Activated T-cell treated with anti-CD3 and anti-CD28 coated beads for 24 hours (primary cell): ENCODE results near the gene ABL1.

ENCODE experiments used
- DNase-seq: peaks from one replicate; pipeline ENCODE4 v3.0.0-alpha.2; 2020; ENCODE audit warnings: low read depth

Gene ABL1

DNA sequence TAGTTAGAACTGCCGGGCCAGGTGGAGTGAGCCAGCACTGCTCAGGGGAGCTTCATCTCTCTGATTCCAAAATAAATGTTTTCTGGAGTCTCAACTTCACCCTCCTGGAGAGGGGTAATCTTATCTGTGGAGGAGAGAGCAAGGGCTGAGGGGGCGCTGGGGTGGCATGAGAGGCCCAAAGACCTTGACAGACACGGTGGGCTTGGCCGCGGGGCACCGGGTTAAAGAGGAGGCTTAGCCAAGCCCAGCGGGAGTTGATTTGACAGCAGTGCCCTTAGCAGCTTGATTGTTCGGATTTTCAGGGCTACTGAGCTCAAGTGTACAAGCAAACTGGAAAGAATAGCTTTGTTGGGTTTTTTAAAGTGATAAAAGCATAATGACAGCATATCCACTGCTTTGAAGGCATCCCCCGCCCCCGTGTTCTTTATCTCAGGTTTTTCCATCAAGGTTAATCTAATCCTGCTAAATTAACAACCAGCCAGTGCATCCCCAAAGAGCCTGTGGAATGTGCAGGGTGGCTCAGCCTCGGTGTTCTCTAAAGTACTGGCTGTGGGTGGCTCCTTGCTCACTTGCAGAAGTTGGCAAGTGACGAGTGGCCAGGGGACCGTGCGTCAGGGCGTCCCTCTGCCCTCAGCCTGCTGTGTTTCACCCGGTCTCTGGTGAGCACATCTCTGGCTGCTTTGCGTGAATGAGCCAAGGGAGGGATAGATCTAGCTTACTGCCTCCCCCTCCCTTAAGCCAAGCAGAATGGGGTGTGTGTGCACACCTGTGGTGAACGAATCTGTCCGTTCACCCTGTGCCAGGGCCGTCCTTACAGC lies 56.0 kb downstream of the ABL1 start:
- no peak for DNase-seq

DNA sequence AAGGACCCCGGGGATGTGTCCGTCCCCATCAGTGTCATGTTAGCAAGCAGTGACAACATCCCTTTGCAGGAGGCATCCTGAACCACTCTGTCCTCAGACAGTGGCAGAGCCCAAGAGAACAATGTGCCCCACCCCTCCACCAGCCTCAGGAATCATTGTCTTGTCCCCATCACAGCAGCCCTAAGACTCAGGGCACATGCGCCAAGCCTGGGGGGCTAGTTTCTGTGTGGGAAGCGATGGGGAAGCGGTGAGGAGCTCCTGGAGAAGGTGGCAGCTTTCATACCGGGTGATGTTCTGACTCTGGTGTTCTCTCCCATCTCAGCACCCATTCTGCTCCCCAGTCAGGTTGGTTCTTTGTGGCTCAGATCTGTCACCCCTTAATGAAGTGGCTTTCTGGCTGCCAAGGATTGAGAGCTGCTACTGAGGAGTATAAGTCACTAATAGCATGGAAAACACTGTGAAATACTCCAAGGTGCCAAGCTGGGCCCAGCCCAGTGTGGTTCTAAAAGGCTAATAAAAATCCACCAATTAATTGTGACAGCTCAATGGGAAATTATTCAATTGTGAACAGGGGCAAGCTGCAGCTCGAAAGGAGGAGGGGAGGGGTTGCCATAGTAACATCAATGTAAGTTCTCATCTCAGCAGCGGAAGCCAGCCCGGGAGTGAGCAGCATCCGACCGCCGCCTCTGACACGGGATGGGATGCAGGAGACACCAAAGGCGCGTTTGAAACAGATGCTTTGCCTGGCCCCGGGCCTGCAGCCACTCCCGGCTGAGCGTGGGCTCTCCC lies 56.8 kb downstream of the ABL1 start:
- DNase-seq = no peak

DNA sequence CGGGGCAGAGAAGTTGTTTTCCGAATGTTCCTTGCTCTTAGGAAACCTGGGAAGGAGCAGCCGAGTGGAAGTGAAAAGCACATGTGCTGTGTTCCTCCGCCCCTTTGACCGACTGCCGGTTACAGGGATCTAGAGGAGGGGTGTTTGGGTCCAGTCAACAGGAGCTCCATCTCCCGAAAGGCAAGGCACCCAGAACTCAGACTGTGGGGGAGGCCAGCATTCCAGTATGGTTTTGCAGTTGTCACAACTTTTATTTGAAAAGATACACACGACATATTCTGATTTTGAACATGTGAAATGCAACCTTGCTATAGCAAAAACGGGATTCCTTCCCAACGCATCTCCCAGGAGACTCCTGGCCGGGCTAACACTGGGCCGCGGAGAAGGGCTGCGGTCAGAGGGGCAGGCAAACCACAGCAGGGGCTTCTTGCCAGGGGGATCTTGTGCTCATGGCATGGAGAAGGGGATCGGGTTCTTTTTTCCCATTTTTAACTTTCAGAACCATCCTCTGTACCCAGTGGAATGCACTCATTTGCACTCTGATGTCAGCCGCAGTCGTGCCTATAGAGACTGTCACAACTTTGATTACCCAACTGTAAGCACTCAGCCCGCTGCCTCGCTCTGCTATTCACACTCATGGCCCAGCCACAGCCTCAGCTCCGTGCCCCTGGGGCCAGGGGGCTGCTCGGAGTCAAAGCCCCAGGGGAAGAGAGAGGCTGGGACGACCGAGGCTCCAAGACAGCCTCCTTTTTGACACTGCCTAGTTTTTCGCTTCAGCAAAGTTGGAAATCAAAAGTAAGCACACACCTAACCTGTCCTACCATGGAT lies 57.6 kb downstream of the ABL1 start:
- no peak for DNase-seq

DNA sequence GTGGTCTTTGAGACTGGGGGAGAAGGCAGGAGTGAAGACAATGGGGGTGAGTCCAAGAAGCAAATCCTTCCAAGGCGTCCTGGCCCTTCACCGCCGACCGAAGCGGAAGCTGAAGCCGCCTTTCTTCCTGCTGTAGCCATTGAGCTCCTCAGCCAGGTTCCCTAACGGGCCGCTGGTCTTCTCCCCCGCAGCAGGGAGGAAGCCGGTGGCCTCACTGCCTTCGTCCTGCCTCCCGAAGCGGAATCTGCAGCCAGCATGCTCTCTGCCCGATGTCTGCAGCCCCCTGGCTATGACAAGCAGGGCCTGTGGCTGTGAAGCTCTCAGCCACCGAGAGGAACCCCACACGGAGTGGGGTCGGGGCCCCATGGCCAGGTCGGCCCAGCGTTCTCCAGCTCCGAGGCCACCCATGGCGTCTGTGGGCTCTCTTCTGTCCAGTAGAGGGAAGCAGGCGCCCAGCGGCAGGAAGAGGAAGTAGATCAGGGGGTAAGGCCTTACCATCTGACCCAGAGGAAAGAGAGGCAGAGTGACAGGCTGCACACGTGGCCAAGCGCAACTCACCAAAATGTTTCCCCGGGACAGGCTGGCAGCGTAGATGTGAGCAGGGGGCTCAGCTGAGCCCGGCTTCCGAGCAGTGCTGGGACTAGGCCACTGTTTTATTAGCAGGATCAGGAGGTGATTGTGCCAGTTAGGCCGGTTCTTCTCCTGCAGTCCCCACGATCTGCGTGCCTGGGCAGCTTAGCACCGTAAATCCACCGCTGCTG lies 58.5 kb downstream of the ABL1 start:
- no peak for DNase-seq

DNA sequence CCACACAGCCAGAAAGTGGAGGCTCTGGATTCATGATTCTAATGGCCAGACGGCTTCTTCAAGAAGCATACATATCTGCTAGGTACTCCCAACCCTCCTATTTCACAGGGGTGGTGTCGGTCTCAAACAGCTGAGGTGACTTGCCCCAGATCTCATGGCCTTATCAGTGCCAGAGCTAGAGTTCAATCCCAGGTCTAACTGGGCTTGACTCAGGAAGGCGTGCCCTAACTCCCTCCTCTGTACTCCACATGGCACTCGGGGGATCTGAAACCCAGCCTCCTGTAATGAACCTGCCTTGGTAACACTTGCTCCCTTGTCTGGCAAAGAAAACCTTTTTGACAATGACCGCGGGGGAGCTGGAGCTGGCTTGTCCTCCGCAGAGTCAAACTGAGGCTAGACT lies 59.5 kb downstream of the ABL1 start:
- no peak for DNase-seq

DNA sequence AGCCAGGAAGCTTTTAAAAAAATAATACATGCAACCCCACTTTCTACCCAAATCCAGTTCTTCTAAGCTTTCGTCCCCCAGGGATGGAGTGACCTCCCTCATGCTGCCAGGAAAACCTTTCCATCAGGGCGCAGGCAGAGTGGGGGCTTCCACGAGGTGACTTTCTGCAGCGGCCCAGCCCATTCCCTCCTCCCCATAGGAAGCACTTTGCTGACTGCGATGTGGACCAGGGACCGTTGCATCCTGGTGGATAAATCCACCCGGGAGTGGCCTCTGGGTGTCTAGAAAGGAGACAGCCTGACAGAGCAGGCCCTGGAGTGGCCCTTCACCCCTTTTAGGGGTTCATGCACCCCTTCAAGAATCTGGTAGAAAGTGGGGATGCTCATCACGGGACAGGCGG lies 60.0 kb downstream of the ABL1 start:
- no peak for DNase-seq

DNA sequence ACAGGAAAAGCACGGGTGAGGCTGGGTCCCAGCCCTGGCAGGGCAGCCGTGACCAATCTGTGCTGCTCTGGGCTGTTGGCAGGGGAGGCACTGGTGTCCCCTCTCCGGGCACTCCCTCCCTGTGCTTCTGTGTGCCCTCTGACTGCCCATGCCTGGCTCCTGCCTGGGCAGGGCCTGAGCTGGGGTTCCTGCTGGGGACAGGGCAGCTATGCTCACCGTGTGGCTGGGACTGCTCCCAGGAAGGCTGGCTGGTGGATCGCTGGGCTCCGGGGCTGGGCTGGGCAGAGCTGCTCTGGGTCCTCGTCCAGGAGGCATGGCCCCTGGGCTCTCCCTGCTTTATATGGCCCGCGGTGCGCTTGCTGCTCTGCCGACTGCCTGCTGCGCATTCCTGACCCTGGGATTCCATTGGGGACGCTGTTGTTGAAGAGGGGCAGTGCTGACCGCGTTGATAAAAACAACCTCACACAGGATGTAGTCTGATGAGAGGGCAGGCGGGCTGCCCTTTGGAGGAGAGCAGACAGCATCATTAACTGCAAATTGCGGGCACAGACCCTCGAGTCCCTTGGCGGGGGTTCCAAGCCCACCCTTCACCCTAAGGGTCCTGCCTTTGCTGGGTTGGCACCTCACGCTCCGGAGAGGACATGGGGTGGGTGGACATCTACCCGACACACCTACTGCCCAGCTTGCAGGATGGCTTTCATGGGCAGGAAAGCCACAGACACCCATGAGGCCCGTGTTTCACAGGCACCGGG lies 60.6 kb downstream of the ABL1 start:
- DNase-seq = no peak

DNA sequence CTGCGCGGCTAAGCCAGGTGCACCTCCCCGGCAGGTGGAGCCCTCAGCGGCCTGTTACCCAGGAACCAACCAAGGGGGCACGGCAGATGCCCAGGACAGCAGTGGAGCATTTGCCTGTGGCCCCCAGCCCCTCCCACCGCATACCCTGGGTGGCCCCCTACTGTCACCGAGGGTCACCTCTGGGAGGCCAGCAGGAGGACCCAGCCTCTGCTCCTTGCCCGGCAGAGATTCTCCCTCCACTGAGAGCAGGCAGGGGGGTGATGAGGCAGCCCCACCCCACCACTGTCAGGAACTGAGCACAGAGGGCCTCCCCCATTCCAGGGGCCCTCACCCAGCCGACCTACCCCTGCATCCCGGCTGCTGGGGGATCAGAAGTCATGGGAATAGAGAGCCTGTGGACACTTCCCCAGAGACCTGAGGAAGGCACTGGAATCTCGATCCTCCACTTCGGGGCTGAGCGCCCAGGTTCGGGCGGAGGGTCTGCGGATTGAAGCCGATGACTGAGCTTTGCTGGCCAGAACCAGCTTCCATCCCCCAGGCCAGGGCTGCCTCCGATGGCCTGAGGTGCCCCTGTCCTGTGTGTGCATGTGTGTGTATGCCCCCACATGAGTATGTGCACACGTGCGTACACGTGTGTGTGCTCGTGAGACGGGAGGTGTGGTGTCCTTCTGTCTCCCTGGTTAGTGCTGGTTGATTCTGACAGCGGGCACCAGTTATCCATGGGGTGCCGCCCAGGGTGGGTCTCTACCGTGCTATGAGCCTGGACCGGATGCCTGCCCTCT lies 61.4 kb downstream of the ABL1 start, which contains the start of gene QRFP:
Gene QRFP, minus strand, starts transcription at position 580 of the 782 bp plus-strand sequence. CDS start 2,974 bp downstream, outside the sequence.
- no peak for DNase-seq

DNA sequence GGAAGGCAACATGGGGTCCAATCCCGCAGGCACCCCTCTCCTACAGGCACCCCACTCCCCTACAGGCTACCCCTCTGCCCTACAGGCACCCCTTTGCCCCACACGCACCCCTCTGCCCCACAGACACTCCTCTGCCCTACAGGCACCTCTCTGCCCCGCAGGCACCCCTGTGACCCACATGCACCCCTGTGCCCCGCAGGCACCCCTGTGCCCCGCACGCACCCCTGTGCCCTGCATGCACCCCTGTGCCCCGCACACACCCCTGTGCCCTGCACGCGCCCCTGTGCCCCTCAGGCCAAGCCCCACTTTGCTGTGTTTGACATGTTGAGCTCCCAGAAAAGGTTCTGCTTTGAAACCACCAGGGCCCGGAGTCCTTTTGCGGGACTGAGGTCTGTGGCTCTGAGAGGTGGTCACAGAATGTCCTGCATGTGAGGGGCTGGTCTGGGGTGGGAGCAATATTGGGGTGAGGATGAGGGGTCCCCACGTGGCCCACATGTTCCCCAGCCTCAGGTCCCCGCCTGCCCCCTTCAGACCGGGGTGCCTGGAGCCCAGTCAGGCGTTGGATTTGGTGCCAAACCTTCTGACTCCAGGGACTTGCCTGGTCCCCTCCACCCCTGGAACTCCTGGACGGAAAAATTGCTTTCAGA lies 62.2 kb downstream of the ABL1 start:
- DNase-seq = no peak

DNA sequence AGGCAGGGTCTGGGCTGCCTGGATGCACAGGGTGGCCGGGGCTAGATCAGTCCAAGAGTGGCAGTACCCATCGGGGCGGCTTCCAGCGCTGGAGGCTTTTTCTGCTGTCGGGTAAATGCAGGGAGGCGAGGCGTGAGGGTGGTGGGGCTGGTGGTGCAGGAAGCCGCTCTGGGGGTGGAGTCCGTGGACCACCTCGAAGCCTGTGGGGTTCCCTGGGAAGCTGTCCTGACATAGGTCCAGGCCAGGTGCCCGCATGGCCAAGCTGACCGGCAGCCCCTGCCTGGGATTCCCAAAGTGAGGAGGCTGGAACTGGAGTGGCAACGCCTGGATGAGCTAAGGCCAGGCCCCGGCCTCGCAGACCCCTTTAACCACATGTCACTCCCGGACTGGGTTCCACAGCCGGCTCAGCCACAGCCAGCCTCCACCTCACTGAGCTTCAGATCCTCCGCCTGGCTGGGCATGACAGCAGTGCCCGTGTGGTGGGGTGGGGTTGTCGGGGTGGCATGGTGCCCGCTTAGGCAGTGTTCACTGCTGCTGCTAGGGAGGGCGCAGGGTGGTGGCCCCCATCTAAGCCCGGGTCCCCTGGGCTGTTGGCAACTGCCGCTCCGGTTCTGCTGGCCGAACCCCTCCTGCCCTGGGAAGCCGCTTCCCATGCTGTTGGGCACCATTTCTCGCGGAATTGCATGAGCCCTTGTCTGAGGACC lies 62.9 kb downstream of the ABL1 start:
- no peak for DNase-seq

DNA sequence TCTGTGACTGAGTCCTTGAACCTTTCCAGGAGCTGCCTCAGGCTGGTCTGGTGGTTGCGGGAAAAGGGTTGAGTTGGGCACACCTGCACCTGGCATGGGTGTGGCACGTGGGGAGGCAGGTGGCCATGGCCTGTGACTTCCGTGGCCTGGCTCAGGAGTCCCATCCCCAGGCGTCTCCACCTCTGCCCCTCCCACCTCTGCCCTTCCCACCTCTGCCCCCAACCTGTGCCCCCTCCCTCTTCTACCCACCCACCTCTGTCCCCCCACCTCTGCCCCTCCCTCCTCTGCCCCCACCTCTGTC lies 63.4 kb downstream of the ABL1 start:
- no peak for DNase-seq

DNA sequence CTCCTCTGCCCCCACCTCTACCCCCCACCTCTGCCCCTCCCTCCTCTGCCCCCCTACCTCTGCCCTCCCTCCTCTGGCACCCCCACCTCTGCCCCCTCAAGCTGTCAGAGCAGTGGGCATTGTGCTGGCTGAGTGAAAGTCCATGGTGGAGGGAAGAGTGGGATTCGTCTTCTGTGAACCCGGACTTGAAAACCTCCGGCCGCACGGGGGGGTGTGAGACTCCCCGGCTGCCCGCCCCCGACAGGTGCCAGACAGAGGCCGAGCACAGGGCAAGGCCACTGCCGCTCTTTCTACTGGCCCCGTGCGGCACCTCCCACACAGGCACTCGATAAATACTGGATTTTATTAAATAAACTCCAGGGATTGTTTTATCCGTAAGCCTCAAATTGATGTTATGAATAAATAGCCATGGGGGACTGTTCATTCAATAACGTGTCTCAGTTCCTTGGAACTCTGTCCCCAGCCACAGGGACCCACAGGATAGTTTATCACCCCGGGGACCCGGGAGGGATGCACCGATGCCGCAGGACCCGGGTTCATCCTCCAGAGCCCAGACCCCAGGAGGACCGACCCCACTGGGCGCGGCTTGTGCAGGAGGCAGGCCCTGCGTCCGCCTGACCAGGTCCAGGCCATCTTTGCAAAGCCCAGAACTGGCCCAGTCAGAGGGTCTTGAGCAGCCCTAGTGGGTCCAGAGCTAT lies 64.1 kb downstream of the ABL1 start:
- no peak for DNase-seq

DNA sequence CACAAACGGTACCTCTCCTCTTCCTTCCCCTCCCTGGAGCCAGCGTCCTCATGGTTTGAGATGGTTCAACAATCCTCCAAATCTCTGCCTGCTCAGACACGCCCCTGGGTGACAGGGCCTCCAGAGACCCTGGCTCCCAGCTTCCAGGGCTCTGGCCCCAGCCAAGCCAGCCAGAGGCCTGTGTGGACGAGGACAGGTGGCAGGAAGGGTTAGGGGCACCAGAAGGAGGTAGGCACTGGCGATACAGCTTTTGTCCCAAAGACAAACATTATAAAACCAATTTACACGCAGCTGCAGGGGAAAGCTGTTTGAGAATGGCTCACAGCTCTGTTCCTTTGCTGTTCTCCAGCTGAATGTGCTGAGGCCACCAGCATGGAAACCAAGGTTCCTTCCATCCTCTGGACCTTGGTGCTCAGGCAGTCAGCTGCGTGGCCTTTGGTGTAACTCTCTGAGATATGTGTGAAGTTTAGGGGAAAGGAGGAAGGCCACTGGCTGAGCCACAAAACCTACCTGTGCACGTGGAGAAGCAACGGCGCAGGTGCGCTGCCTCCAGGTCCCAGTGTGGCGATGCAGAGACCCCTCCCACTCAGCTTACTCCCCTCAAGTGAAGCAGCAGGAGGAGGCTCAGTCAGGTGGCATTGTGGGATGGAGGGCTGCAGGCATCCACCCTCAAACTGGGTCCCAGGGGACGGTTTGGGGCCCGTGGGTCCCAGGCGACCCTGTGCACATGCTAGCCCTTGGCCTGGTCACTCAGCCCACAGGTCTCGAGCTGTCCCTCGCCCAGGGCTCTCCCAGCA lies 65.8 kb downstream of the ABL1 start:
- DNase-seq = no peak

DNA sequence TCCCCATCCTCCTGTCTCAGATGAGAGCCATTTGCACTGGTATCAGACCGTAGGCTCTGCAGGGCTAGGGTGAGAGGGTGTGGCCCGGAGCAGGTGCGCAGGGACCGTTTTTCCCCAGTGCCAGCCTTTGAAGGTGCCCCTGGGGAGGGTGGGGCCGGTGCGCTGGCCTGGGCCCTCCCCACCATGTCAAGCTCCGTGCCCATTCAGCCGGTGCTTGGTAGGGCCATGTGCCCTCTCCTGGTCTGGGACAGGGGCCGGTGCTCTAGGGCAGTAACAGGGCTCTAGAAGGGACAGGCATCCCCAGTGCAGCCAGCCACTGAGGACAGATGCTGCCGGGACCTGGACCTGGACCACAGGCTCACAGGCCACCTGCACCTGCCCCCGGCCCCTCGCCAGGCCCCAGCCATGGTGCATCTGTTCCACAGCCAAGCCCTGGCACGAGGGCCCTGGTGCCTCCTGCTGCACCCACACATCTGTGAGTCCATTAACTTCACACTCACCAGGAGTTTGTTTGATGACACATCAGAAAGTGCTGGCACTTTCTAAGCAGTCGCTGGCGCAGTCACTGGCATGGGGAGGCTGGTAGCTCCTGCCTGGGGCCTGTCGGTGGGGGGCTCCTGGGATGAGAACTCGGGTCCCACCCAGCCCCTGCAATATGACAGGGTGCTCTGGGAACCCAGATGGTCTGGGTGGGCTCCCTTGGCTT lies 66.6 kb downstream of the ABL1 start:
- DNase-seq = no peak

DNA sequence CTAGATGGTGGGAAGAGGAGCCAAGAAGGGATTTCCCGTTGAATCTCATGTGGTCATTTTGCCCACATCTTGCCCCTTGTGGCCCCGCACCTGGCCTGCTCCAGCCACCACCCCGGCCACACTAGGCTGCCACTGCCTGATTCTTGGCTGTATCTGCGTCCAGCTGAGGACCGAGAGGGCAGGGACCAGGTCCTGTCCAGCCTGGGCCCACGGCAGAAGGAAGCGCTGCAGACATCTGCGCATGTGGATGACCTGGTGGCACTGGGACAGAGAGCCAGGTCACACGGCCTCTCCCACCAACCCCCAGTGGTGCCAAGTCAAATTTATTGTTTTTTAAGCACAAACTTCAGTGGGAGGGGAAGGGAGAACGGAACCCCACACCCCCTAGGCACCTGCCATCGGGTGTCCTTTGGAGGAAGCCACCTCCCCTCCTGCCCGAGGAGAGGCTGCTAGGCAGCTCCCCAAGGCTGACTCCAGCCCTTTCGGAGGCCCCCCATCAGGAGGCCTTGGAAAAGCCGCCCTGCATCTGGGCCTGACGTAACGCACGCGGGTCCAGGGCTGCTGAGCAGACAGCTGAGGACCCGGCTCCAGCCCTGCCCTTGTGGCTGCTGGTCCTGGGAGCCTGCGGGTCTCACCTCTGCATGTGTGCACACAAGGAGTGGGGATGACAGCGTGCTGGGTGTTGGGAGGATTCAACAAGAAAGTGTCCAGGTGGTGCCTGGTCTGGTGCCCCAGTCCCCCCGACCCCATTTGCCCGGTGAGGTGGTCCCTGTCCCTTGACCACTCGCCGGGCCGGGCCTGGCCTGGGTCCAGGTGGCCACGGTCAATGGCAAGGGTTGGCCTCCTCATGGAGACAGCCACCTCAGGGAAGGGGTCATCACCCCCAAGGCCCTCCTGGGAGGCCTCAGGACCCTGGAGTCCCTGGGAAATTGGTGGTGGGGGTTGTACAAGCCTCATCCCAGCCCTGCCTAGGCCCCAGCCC lies 67.4 kb downstream of the ABL1 start:
- no peak for DNase-seq
